Ovary (tissue), 9 donors: ENCODE data around the gene PALS1. TPM values are rescaled to one million over a fixed set of nuclear protein-coding genes. Genes with fewer than 3 reads are reported as not detected.
A peak's percentile ranks its signal among the peaks of the same experiment; 100 is the strongest.

ENCODE experiments used
- DNase-seq, 5 donors: peaks; one replicate each; pipeline ENCODE4 v3.0.0-alpha.2; 2019 to 2020
- H3K27ac ChIP-seq, 2 donors: fragments of 200-600 bp; one replicate each; pipeline versions ENCODE4 v1.5.1 to v1.8.0; 2019 to 2022
- H3K27me3 ChIP-seq: fragments of 200-600 bp; one replicate; pipeline ENCODE4 v1.8.0; 2022
- H3K36me3 ChIP-seq: fragments of 200-600 bp; sonication (generic); one replicate; pipeline ENCODE4 v1.5.1; 2019
- H3K4me1 ChIP-seq: one replicate; pipeline ENCODE4 v1.8.1; 2013; ENCODE audit warnings: mild to moderate bottlenecking, moderate library complexity; ENCODE audit not compliant: insufficient read depth
- H3K4me3 ChIP-seq: fragments of 200-600 bp; sonication (generic); one replicate; pipeline ENCODE4 v1.5.1; 2017
- H3K9me3 ChIP-seq, 2 donors: fragments of 200-600 bp in 1 of 2; sonication (generic) in 1 of 2; one replicate each; pipeline versions ENCODE4 v1.5.1 to v1.8.1; 2013 to 2019; ENCODE audit warnings: mild to moderate bottlenecking in 1 of 2, moderate library complexity in 1 of 2
- EP300 ChIP-seq: sonication (generic); formaldehyde crosslinking; IDR thresholded peaks from one replicate; pipeline ENCODE4 v1.6.1; 2017; ENCODE audit warnings: antibody characterized with exemption
- POLR2A ChIP-seq: fragments of 450-650 bp; IDR thresholded peaks from one replicate; pipeline ENCODE4 v1.6.1; 2017; ENCODE audit warnings: antibody characterized with exemption, mild to moderate bottlenecking, moderate library complexity
- WGBS, 3 donors: extraction: QIAGEN DNeasy Blood & Tissue Kit in 1 of 3; methylation state at CpG; one replicate each; pipeline versions ENCODE4 v1.1.5 to v1.1.7; 2013 to 2017; 5-methylcytosine and 5-hydroxymethylcytosine counted together
- intact Hi-C, 4 donors: fragments of 100-400 bp; cut with DNase I; formaldehyde crosslinking; loops; one replicate each; pipeline versions ENCODE4 v1.11.0 to v1.15.1; 2022 to 2023
- polyA plus RNA-seq, 2 donors: library from polyadenylated mRNA; stranded (reverse); fragments of 200-250 nt in 1 of 2; fragments of 350-450 nt in 1 of 2; fragmentation: Illumina TruSeq in 1 of 2; extraction: RNeasy Lipid Tissue Mini Kit (QIAGEN cat#74804) in 1 of 2; gene quantifications; one replicate each; pipeline ENCODE4 v1.2.3, GENCODE V29; 2013 to 2014
- total RNA-seq, 7 donors: library from RNA; depleted of rRNA in 2 of 7; stranded (reverse); fragments of >200 nt in 2 of 7; fragmentation: NEBNext Ultra II Directional in 3 of 7; extraction: Animal tissue kit (Norgen Biotek cat#: 25700) in 3 of 7; gene quantifications; one replicate each; pipeline versions ENCODE4 v1.1.0 to v1.2.4, GENCODE V29; 2016 to 2023
- TF ChIP-seq, protein P1 (sequence below), 3 donors: fragments of 450-650 bp in 2 of 3; fragments of 200-600 bp in 1 of 3; IDR thresholded peaks; one replicate each; pipeline versions ENCODE4 v1.5.1 to v1.8.0; 2016 to 2022; ENCODE audit warnings: antibody characterized with exemption in 3 of 3, mild to moderate bottlenecking in 1 of 3
- donor health status: DM: no; HTN: no; CAD: no; lungs with moderate emphysema.
- donor health status: DM: no; HTN: no; CAD: no.
- donor health status: Bipolar disorder and iron deficiency.
- donor health status: DM: yes; HTN: yes; CAD: no.
- donor health status: DM: no; HTN: no; CAD: no.
- donor health status: DM: yes; HTN: yes; CAD: no.

Gene PALS1
- total and polyA plus RNA-seq, 9 donors, result 4.9 to 15.7 (median 12.2) TPM

GRCh38 chr14:67240978-67241410 lies 241 bp upstream of the PALS1 start:
- WGBS, 3 donors, result 0% methylated on average over 34 to 54 of the region's 54 CpGs
- H3K36me3 ChIP-seq, result no peaks in the 10 kb centered on the region
- DNase-seq, result peak; percentile 94 to 97 (median 95)
- intact Hi-C loops, result no loop called here
- no peak for TF ChIP-seq EP300
- TF ChIP-seq, protein P1, sequence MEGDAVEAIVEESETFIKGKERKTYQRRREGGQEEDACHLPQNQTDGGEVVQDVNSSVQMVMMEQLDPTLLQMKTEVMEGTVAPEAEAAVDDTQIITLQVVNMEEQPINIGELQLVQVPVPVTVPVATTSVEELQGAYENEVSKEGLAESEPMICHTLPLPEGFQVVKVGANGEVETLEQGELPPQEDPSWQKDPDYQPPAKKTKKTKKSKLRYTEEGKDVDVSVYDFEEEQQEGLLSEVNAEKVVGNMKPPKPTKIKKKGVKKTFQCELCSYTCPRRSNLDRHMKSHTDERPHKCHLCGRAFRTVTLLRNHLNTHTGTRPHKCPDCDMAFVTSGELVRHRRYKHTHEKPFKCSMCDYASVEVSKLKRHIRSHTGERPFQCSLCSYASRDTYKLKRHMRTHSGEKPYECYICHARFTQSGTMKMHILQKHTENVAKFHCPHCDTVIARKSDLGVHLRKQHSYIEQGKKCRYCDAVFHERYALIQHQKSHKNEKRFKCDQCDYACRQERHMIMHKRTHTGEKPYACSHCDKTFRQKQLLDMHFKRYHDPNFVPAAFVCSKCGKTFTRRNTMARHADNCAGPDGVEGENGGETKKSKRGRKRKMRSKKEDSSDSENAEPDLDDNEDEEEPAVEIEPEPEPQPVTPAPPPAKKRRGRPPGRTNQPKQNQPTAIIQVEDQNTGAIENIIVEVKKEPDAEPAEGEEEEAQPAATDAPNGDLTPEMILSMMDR (IDR thresholded peaks at IDR 0.05), result no peak
- no peak for TF ChIP-seq POLR2A
- peak overlapping the region; percentile 76 for H3K4me3 ChIP-seq
- no peaks in the 10 kb centered on the region for H3K9me3 ChIP-seq
- H3K27me3 ChIP-seq, result no peaks in the 10 kb centered on the region
- peak overlapping the region; percentile 90 to 95 for H3K27ac ChIP-seq
- H3K4me1 ChIP-seq, result no peaks in the 10 kb centered on the region

GRCh38 chr14:67242168-67242420 lies 859 bp downstream of the PALS1 start:
- Histone ChIP-seq H3K9me3 (no peaks in the 10 kb centered on the region), H3K4me1 (no peaks in the 10 kb centered on the region), H3K36me3 (no peaks in the 10 kb centered on the region), H3K27ac (peak overlapping the region in 1 of 2 donors; percentile 95), H3K27me3 (no peaks in the 10 kb centered on the region), H3K4me3 (peak overlapping the region; percentile 76)
- WGBS, 3 donors, result 11 to 15% (median 12%) methylated on average over 4 of the region's 4 CpGs
- TF ChIP-seq EP300 (no peak), POLR2A (no peak)
- TF ChIP-seq, protein P1 (IDR thresholded peaks at IDR 0.05), result no peak
- intact Hi-C loops, result no loop called here
- no peak for DNase-seq

GRCh38 chr14:67245104-67245503 lies 3.9 kb downstream of the PALS1 start:
- intact Hi-C loops, result no loop called here
- TF ChIP-seq, protein P1 (IDR thresholded peaks at IDR 0.05), result no peak
- TF ChIP-seq EP300 (no peak), POLR2A (no peak)
- H3K4me3 ChIP-seq, result no peak overlapping the region
- H3K36me3 ChIP-seq, result no peaks in the 10 kb centered on the region
- no peaks in the 10 kb centered on the region for H3K4me1 ChIP-seq
- no peak for DNase-seq
- no peaks in the 10 kb centered on the region for H3K27me3 ChIP-seq
- H3K27ac ChIP-seq, result no peak overlapping the region
- H3K9me3 ChIP-seq, result no peaks in the 10 kb centered on the region
- 67 to 78% (median 76%) methylated on average over 1 of the region's 1 CpG for WGBS, 3 donors

- H3K36me3 ChIP-seq, result no peaks in the 10 kb centered on the region
- peaks cover 4% of the 10 kb centered on the region for H3K4me1 ChIP-seq
- no peaks in the 10 kb centered on the region for H3K9me3 ChIP-seq
- TF ChIP-seq, protein P1 (IDR thresholded peaks at IDR 0.05), result no peak
- no peak for TF ChIP-seq POLR2A
- TF ChIP-seq EP300, result no peak
- H3K4me3 ChIP-seq, result no peak overlapping the region
- intact Hi-C loops, result no loop called here
- no peak overlapping the region for H3K27ac ChIP-seq
- no peak for DNase-seq
- no peaks in the 10 kb centered on the region for H3K27me3 ChIP-seq
- WGBS, 3 donors, result 83 to 99% (median 98%) methylated on average over 2 of the region's 2 CpGs
These were observed 10.5 kb downstream of the PALS1 start for GRCh38 chr14:67251573-67252226.
